Trophoblast cell (in vitro differentiated cells and primary cell): Measurements from ENCODE around the gene KLHDC3.

ENCODE experiments used
- DNase-seq, 2 donors: peaks; one replicate each; pipeline ENCODE4 v3.0.0-alpha.2; 2016
- H2AFZ ChIP-seq: 2 replicates; pipeline ENCODE4 v1.6.1; 2013; ENCODE audit warnings: low read length, moderate library complexity, mild to moderate bottlenecking; ENCODE audit not compliant: insufficient read depth, poor library complexity
- H2AK5ac ChIP-seq: 2 replicates; pipeline ENCODE4 v1.6.1; 2013; ENCODE audit warnings: mild to moderate bottlenecking, low read length
- H2BK120ac ChIP-seq: 2 replicates; pipeline ENCODE4 v1.6.1; 2013; ENCODE audit warnings: low read length, mild to moderate bottlenecking, moderate library complexity; ENCODE audit not compliant: insufficient read depth, poor library complexity
- H2BK12ac ChIP-seq: 2 replicates; pipeline ENCODE4 v1.6.1; 2013; ENCODE audit warnings: mild to moderate bottlenecking, low read length, moderate library complexity
- H2BK5ac ChIP-seq: 2 replicates; pipeline ENCODE4 v1.6.1; 2013; ENCODE audit warnings: low read length, low read depth, moderate library complexity, mild to moderate bottlenecking; ENCODE audit not compliant: poor library complexity
- H3K14ac ChIP-seq: 2 replicates; pipeline ENCODE4 v1.6.1; 2013; ENCODE audit warnings: mild to moderate bottlenecking, low read length
- H3K18ac ChIP-seq: 2 replicates; pipeline ENCODE4 v1.6.1; 2013; ENCODE audit warnings: mild to moderate bottlenecking, low read length
- H3K23ac ChIP-seq: 2 replicates; pipeline ENCODE4 v1.6.1; 2013; ENCODE audit warnings: low read length
- H3K27ac ChIP-seq: 2 replicates; pipeline ENCODE4 v1.5.1; 2013; ENCODE audit warnings: low read depth, mild to moderate bottlenecking, inconsistent platforms, low read length, moderate library complexity
- H3K27me3 ChIP-seq: 2 replicates; pipeline ENCODE4 v1.6.1; 2013; ENCODE audit warnings: inconsistent platforms, mild to moderate bottlenecking, low read length, moderate library complexity; ENCODE audit not compliant: insufficient read depth
- H3K36me3 ChIP-seq, 2 experiments: 1 replicate in 1 of 2; 2 replicates in 1 of 2; pipeline ENCODE4 v1.6.1; 2013; ENCODE audit warnings: low read length in 2 of 2, mild to moderate bottlenecking in 2 of 2, moderate library complexity in 1 of 2; ENCODE audit not compliant: insufficient read depth in 2 of 2, control insufficient read depth in 1 of 2
- H3K4ac ChIP-seq: 2 replicates; pipeline ENCODE4 v1.6.1; 2013; ENCODE audit warnings: low read depth, mild to moderate bottlenecking, low read length, moderate library complexity
- H3K4me1 ChIP-seq, 2 experiments: 1 replicate in 1 of 2; 2 replicates in 1 of 2; pipeline ENCODE4 v1.6.1; 2013; ENCODE audit warnings: low read length in 2 of 2, mild to moderate bottlenecking in 2 of 2, moderate library complexity in 1 of 2; ENCODE audit not compliant: insufficient read depth in 2 of 2, control insufficient read depth in 1 of 2
- H3K4me2 ChIP-seq: 2 replicates; pipeline ENCODE4 v1.6.1; 2013; ENCODE audit warnings: inconsistent platforms, mild to moderate bottlenecking, low read length, moderate library complexity
- H3K4me3 ChIP-seq: 2 replicates; pipeline ENCODE4 v1.5.1; 2013; ENCODE audit warnings: mild to moderate bottlenecking, low read depth, low read length, inconsistent platforms
- H3K79me1 ChIP-seq: one replicate; pipeline ENCODE4 v1.6.1; 2013; ENCODE audit warnings: low read length
- H3K79me2 ChIP-seq: 2 replicates; pipeline ENCODE4 v1.6.1; 2013; ENCODE audit warnings: low read length, mild to moderate bottlenecking; ENCODE audit not compliant: control insufficient read depth, insufficient read depth, poor library complexity
- H3K9ac ChIP-seq: 2 replicates; pipeline ENCODE4 v1.6.1; 2013; ENCODE audit warnings: mild to moderate bottlenecking, low read length
- H3K9me3 ChIP-seq: 2 replicates; pipeline ENCODE4 v1.6.1; 2013; ENCODE audit warnings: low read depth, mild to moderate bottlenecking, control low read depth, inconsistent platforms, low read length; ENCODE audit not compliant: insufficient read depth
- H4K12ac ChIP-seq: 2 replicates; pipeline ENCODE4 v1.6.1; 2013; ENCODE audit warnings: low read depth, mild to moderate bottlenecking, low read length, moderate library complexity
- H4K8ac ChIP-seq: 2 replicates; pipeline ENCODE4 v1.6.1; 2013; ENCODE audit warnings: low read depth, mild to moderate bottlenecking, low read length, moderate library complexity
- H4K91ac ChIP-seq: one replicate; pipeline ENCODE4 v1.6.1; 2013; ENCODE audit warnings: low read depth, mild to moderate bottlenecking, low read length, moderate library complexity
- WGBS: extraction: QIAGEN DNeasy Blood & Tissue Kit; methylation state at CpG from one replicate; pipeline ENCODE4 v1.1.7; 2013; ENCODE audit warnings: missing lambda C conversion rate; ENCODE audit not compliant: insufficient read length, insufficient coverage; ENCODE audit errors: extremely low coverage; 5-methylcytosine and 5-hydroxymethylcytosine counted together

KLHDC3 gene

GRCh38 chr6:42971746-42972327, 42.2 kb upstream of the KLHDC3 start:
- H3K9ac ChIP-seq = no peak overlapping the region
- no peak overlapping the region for H3K27ac ChIP-seq
- peaks cover 7 to 8% of the 10 kb centered on the region in 2 experiments for H3K4me1 ChIP-seq
- no peak overlapping the region for H2BK12ac ChIP-seq
- H3K4ac ChIP-seq = no peak overlapping the region
- H2AK5ac ChIP-seq = no peak overlapping the region
- no peak overlapping the region for H3K18ac ChIP-seq
- H3K14ac ChIP-seq = no peak overlapping the region
- no peaks in the 10 kb centered on the region for H3K79me2 ChIP-seq
- no peak overlapping the region for H4K91ac ChIP-seq
- no peak overlapping the region for H4K8ac ChIP-seq
- H3K23ac ChIP-seq = no peak overlapping the region
- no peak overlapping the region for H2BK5ac ChIP-seq
- H3K4me2 ChIP-seq = no peak overlapping the region
- no peak overlapping the region for H3K4me3 ChIP-seq
- no peaks in the 10 kb centered on the region for H3K9me3 ChIP-seq
- DNase-seq = no peak
- WGBS = no CpG with 5 or more reads among the region's 3 CpGs
- H2BK120ac ChIP-seq = no peak overlapping the region
- H3K79me1 ChIP-seq = no peaks in the 10 kb centered on the region
- peaks cover 7 to 19% of the 10 kb centered on the region in 2 experiments for H3K36me3 ChIP-seq
- no peak overlapping the region for H4K12ac ChIP-seq
- H3K27me3 ChIP-seq = no peaks in the 10 kb centered on the region
- no peak overlapping the region for H2AFZ ChIP-seq

- no peak overlapping the region for H3K4me3 ChIP-seq
- H4K8ac ChIP-seq = no peak overlapping the region
- no peak overlapping the region for H2AK5ac ChIP-seq
- no peak overlapping the region for H2BK12ac ChIP-seq
- no peak overlapping the region for H3K27ac ChIP-seq
- no CpG with 5 or more reads among the region's 3 CpGs for WGBS
- H3K79me1 ChIP-seq = peaks cover 8% of the 10 kb centered on the region
- no peak for DNase-seq
- no peak overlapping the region for H3K4ac ChIP-seq
- H2AFZ ChIP-seq = no peak overlapping the region
- H2BK5ac ChIP-seq = no peak overlapping the region
- no peak overlapping the region for H3K9ac ChIP-seq
- no peak overlapping the region for H3K14ac ChIP-seq
- H3K9me3 ChIP-seq = no peaks in the 10 kb centered on the region
- H3K23ac ChIP-seq = no peak overlapping the region
- no peak overlapping the region for H3K4me2 ChIP-seq
- H3K79me2 ChIP-seq = peaks cover 9% of the 10 kb centered on the region
- peaks cover 2 to 8% of the 10 kb centered on the region in 2 experiments for H3K36me3 ChIP-seq
- peaks cover 12 to 14% of the 10 kb centered on the region in 2 experiments for H3K4me1 ChIP-seq
- no peak overlapping the region for H3K18ac ChIP-seq
- no peak overlapping the region for H4K12ac ChIP-seq
- no peak overlapping the region for H2BK120ac ChIP-seq
- no peaks in the 10 kb centered on the region for H3K27me3 ChIP-seq
- H4K91ac ChIP-seq = no peak overlapping the region
Measured at GRCh38 chr6:42973926-42974325, 40.1 kb upstream of the KLHDC3 start.

DNA sequence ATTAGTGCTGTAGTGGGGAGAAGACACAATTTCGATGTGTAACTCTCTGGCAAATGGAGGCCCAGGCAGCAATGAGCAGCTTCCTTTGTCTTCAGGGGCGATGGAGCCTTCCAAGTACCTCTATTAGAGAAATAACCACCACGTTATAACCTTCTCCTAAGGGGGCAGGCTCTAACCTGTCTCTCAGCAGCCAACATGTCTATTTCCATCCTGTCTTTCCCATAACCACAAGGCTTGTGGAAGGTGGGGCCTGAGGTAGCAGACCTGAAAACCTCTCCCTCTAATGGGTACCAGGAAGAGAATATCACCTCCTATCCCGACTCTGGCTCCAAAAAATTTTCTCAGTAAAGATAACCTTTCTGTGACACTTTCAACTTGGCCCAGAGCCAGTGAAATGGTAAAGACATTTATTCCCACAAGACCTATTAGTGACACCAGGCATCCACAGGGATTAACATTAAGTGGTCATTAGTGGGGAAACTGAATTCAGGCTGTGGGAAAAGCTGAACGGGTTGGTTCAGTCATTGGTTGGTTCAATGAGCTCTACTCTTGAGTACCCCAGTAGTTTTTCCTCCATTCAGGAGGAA, 39.0 kb upstream of the KLHDC3 start:
- no peak overlapping the region for H3K4me3 ChIP-seq

GRCh38 chr6:42978487-42978838, 35.6 kb upstream of the KLHDC3 start:
- Histone ChIP-seq H4K12ac (peak overlapping the region; percentile 23), H3K4me2 (peak overlapping the region; percentile 94), H2BK5ac (no peak overlapping the region), H3K27ac (peak overlapping the region; percentile 19), H3K23ac (no peak overlapping the region), H3K18ac (peak overlapping the region; percentile 71), H3K36me3 (peaks cover 2% of the 10 kb centered on the region in 2 experiments), H3K9me3 (no peaks in the 10 kb centered on the region), H3K14ac (peak overlapping the region; percentile 71), H3K4me3 (peak overlapping the region; percentile 83), H2BK120ac (peak overlapping the region; percentile 26), H3K79me1 (peaks cover 12% of the 10 kb centered on the region), H3K4me1 (peaks cover 5 to 10% of the 10 kb centered on the region in 2 experiments), H4K8ac (peak overlapping the region; percentile 94), H2BK12ac (peak overlapping the region; percentile 71), H2AK5ac (peak overlapping the region; percentile 90), H4K91ac (peak overlapping the region; percentile 64), H3K27me3 (no peaks in the 10 kb centered on the region), H2AFZ (peak overlapping the region; percentile 86), H3K79me2 (peaks cover 10% of the 10 kb centered on the region), H3K4ac (peak overlapping the region; percentile 96), H3K9ac (peak overlapping the region; percentile 91)
- no CpG with 5 or more reads among the region's 28 CpGs for WGBS
- DNase-seq = peak; percentile 8 to 47

More for the DNA sequence above, 39.0 kb upstream of the KLHDC3 start:
- Histone ChIP-seq H3K14ac (no peak overlapping the region), H3K9me3 (no peaks in the 10 kb centered on the region), H3K4ac (no peak overlapping the region), H3K18ac (no peak overlapping the region), H3K79me2 (peaks cover 10% of the 10 kb centered on the region), H3K36me3 (peaks cover 2% of the 10 kb centered on the region in 2 experiments), H3K9ac (no peak overlapping the region), H4K8ac (no peak overlapping the region), H2BK5ac (no peak overlapping the region), H2BK120ac (no peak overlapping the region), H3K4me1 (peaks cover 11 to 17% of the 10 kb centered on the region in 2 experiments), H4K91ac (no peak overlapping the region), H3K4me2 (no peak overlapping the region), H2AK5ac (no peak overlapping the region), H3K27ac (no peak overlapping the region), H3K27me3 (no peaks in the 10 kb centered on the region), H4K12ac (no peak overlapping the region), H2AFZ (no peak overlapping the region), H3K23ac (no peak overlapping the region), H3K79me1 (peaks cover 12% of the 10 kb centered on the region), H2BK12ac (no peak overlapping the region)
- DNase-seq = no peak
- WGBS = no CpG with 5 or more reads among the region's 5 CpGs
